Skin of body (tissue), 2 donors: ENCODE measurements around the gene ZNF385C. TPM values are rescaled to one million over a fixed set of nuclear protein-coding genes. Genes with fewer than 3 reads are reported as not detected.

Experiments used
- DNase-seq: peaks from one replicate; lab custom pipeline; 2025; lab: John Stamatoyannopoulos, UW
- total RNA-seq: library from RNA; depleted of rRNA; stranded (reverse); fragments of >200 nt; gene quantifications from one replicate; pipeline ENCODE4 v1.2.3, GENCODE V29; 2014

Gene ZNF385C
- total RNA-seq, 1 donor from 2014 or later: 1.3 TPM

GRCh38 chr17:42051013-42051400, 47.3 kb downstream of the ZNF385C start:
- no peak for DNase-seq

GRCh38 chr17:42050393-42051012, 47.8 kb downstream of the ZNF385C start, which contains the start of gene C17orf113:
TSS of gene C17orf113 (minus strand) at chr17:42050601. CDS start at chr17:42043376, 7,225 bp downstream.
- no peak for DNase-seq

GRCh38 chr17:42049834-42050392, 48.4 kb downstream of the ZNF385C start:
- no peak for DNase-seq

- DNase-seq: no peak
Observed at GRCh38 chr17:42047343-42047742, 50.9 kb downstream of the ZNF385C start.

GRCh38 chr17:42045719-42046118, 52.6 kb downstream of the ZNF385C start:
- no peak for DNase-seq

GRCh38 chr17:42042598-42043319, 55.5 kb downstream of the ZNF385C start:
- DNase-seq: no peak

GRCh38 chr17:42041619-42042018, 56.7 kb downstream of the ZNF385C start:
- no peak for DNase-seq

GRCh38 chr17:42040818-42041217, 57.5 kb downstream of the ZNF385C start:
- DNase-seq: no peak

GRCh38 chr17:42039794-42040763, 58.2 kb downstream of the ZNF385C start:
- no peak for DNase-seq

- DNase-seq: no peak
Observed at GRCh38 chr17:42038221-42038973, 59.9 kb downstream of the ZNF385C start.

GRCh38 chr17:42034059-42034458, 64.2 kb downstream of the ZNF385C start:
- DNase-seq: no peak

GRCh38 chr17:42031584-42031983, 66.7 kb downstream of the ZNF385C start:
- DNase-seq: no peak

- DNase-seq: no peak
Observed at GRCh38 chr17:42028791-42029127, 69.5 kb downstream of the ZNF385C start.

- DNase-seq: no peak
Observed at GRCh38 chr17:42027961-42028790, 70.1 kb downstream of the ZNF385C start.

GRCh38 chr17:42027590-42027889, 70.7 kb downstream of the ZNF385C start:
- DNase-seq: no peak

- DNase-seq: no peak
Observed at GRCh38 chr17:42026857-42027589, 71.2 kb downstream of the ZNF385C start.

GRCh38 chr17:42025936-42026335, 72.3 kb downstream of the ZNF385C start:
- no peak for DNase-seq

GRCh38 chr17:42025191-42025579, 73.1 kb downstream of the ZNF385C start:
- DNase-seq: no peak

GRCh38 chr17:42023524-42024349, 74.5 kb downstream of the ZNF385C start:
- DNase-seq: no peak
